ENCODE data around the gene RNF224.

Gene RNF224

DNA sequence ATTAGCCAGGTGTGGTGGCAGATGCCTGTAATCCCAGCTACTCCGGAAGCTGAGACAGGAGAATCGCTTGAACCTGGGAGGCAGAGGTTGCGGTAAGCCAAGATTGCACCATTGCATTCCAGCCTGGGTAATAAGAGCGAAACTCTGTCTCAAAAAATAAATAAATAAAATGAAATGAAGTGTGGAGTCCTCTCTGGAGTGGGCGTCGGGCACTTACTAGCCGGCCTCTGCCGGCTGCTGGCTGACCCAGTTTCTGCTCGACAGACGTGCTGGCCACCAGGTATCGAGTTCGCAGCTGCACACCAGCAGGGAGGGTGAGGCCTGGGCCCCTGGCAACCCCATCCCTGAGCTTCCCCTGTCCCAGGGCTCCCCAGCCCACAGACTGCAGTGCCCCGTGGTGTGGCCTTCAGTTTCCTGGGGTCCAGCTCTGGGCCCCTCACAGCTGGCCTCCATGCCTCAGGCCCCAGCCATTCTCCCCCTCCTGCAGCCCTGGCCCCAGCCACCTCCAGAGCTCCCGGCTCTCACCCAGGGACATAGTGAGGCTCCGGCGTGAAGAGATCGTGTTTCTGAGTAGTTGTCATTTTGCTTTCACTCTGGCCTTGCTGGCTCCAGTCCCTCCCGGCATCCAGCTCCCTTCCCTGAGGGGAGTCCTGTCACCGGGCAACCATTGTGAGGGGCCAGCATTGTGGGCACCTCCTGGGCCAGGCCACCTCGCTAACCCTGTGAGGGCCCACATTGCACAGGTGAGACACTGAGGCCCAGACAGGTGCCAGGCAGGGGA lies 20.0 kb downstream of the RNF224 start:
- H3K27me3 ChIP-seq (ENCODE audit: low read depth): no peaks in the 10 kb centered on the region
- no peak overlapping the region for H3K4me3 ChIP-seq
- in situ Hi-C loops (cut with MboI; ENCODE audit: low sequenced_read_pairs): loop anchor here (25.0 kb wide), 1 partner anchor 460 kb away; the partner anchor contains the start of genes CCDC183 and TMEM141
- no peaks in the 10 kb centered on the region; the same call in none of the 2 replicates for H3K4me1 ChIP-seq
- DNase-seq (ENCODE audit: low spot score in 2 of 2): no peak
- peaks cover 18% of the 10 kb centered on the region for H3K36me3 ChIP-seq (replicated peaks)
- H3K9me3 ChIP-seq: no peaks in the 10 kb centered on the region

DNA sequence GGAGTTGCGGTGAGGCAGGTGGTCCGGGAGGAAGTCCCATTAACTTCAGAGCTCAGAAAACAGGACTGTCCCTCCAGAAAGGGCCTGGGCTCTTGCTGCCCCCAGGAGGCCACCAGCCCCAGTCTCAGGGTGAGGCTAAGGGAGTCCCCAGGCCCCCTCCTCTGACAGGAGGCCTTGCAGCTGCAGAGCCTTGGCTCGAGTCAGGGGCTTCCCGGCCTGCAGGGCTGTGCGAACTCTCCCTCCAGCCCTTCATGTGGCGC lies 20.5 kb downstream of the RNF224 start:
- no peaks in the 10 kb centered on the region for H3K9me3 ChIP-seq
- peaks cover 13% of the 10 kb centered on the region for H3K36me3 ChIP-seq (replicated peaks)
- H3K27me3 ChIP-seq (ENCODE audit: low read depth): no peaks in the 10 kb centered on the region
- DNase-seq (ENCODE audit: low spot score in 2 of 2): no peak
- no peak overlapping the region for H3K4me3 ChIP-seq
- no peaks in the 10 kb centered on the region; the same call in 1 of the 2 replicates for H3K4me1 ChIP-seq
- in situ Hi-C loops (cut with MboI; ENCODE audit: low sequenced_read_pairs): loop anchor here (25.0 kb wide), 1 partner anchor 461 kb away; the partner anchor contains the start of genes CCDC183 and TMEM141

DNA sequence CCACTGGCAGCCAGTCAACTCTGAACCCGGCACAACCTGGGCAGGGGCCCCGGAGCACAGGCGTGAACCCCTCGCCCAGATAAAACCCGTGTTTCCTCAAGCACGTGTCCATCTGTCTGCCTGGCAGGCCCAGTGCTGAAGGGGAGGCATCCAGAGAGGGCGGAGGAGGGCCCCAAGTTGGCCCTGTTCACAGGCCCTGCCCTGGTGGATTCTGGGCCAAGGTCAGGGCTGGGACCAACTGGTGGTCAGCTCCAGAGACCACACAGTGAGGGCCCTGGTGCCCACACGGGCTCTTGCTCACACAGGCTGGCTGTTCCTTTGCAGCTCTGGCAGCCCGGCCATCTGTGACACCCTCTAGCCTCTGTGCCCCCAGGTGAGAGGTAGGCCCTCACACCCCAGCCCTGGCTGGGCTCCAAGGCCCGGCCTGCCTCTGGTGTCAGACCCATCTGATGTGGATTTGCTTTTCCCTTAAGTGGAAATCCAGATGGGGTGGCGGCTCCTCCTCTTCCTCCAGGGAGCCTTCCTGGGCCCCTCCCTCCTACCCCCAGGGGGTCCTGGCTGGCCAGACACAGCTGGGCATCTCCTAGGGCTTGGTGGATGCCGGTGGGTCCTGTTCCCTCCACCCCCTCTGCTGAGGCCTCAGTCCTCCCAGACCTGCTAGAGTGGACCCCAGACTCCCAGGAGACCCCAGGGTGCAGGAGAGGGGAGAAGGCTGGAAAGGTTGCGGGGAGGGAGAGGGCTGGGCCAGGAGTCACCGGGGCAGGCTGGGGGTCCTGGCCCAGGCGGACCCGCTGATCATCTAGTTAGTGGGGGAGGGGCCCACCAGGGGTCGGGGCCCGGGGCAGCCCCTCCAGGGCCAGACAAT lies 23.3 kb downstream of the RNF224 start:
- in situ Hi-C loops (cut with MboI; ENCODE audit: low sequenced_read_pairs): no loop called here
- DNase-seq (ENCODE audit: low spot score in 2 of 2): no peak
- H3K4me1 ChIP-seq: peaks cover 7% of the 10 kb centered on the region
- H3K36me3 ChIP-seq (replicated peaks): peaks cover 1% of the 10 kb centered on the region; the same call in 1 of the 2 replicates
- no peaks in the 10 kb centered on the region for H3K9me3 ChIP-seq
- H3K4me3 ChIP-seq: no peak overlapping the region
- no peaks in the 10 kb centered on the region for H3K27me3 ChIP-seq (ENCODE audit: low read depth)

DNA sequence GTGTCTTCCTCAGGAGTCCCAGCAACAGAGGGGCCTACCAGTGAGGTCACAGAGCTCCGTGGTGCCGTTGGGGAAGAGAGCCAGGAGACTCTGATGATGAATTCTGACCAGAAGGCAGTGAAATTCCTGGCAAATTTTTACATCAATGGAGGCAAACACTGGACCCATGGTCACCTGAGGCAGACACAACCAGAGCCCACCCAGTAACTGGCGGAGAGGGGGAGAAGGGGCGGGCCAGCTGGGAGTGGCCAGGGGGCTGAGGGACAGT lies 23.8 kb downstream of the RNF224 start, which contains the start of gene STPG3:
Gene STPG3 (plus strand): TSS at position 93 of the 268 bp plus-strand sequence. CDS start 1 bp downstream, at position 94.
- no peaks in the 10 kb centered on the region for H3K9me3 ChIP-seq
- peaks cover 7% of the 10 kb centered on the region; the same call in 1 of the 2 replicates for H3K36me3 ChIP-seq (replicated peaks)
- H3K4me1 ChIP-seq: peaks cover 7% of the 10 kb centered on the region
- no peak for DNase-seq (ENCODE audit: low spot score in 2 of 2)
- no peaks in the 10 kb centered on the region for H3K27me3 ChIP-seq (ENCODE audit: low read depth)
- H3K4me3 ChIP-seq: no peak within 1 kb of the TSS
- in situ Hi-C loops (cut with MboI; ENCODE audit: low sequenced_read_pairs): no loop called here

DNA sequence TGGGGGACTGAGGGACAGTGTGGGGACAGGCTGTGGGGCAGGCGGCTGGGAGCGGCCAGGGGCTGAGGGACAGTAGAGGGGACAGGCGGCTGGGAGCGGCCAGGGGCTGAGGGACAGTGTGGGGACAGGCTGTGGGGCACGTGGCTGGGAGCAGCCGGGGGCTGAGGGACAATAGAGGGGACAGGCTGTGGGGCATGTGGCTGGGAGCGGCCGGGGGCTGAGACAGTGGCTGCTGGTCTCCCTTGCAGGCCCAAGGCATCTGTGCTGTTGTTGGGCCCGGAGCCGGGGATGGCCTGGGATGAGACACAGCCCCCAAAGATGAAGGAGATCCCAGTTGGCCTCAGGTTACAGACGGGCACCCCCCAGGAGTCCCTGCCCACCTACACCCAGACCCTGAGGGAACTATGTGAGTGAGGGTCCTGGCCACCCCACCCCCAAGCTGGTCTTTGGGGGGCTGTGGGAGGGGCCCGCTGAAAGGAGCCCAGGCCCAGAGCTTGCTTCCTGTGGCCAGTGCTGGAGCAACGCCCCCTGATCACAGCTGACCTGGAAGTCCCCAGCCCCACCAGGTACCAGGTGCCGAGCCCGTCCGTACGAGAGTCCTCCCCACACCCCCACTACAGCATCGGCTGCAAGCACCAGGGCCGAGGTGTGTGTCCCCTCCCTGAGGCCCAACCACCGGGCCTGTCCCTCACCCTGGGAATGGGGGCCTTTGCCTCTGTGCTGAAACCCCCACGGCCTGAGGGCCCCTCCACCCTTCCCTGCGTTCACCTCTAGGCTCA lies 24.4 kb downstream of the RNF224 start:
- no peak for DNase-seq (ENCODE audit: low spot score in 2 of 2)
- peaks cover 12% of the 10 kb centered on the region for H3K36me3 ChIP-seq (replicated peaks)
- in situ Hi-C loops (cut with MboI; ENCODE audit: low sequenced_read_pairs): no loop called here
- no peaks in the 10 kb centered on the region for H3K9me3 ChIP-seq
- no peak overlapping the region for H3K4me3 ChIP-seq
- peaks cover 7% of the 10 kb centered on the region for H3K4me1 ChIP-seq
- no peaks in the 10 kb centered on the region for H3K27me3 ChIP-seq (ENCODE audit: low read depth)

DNA sequence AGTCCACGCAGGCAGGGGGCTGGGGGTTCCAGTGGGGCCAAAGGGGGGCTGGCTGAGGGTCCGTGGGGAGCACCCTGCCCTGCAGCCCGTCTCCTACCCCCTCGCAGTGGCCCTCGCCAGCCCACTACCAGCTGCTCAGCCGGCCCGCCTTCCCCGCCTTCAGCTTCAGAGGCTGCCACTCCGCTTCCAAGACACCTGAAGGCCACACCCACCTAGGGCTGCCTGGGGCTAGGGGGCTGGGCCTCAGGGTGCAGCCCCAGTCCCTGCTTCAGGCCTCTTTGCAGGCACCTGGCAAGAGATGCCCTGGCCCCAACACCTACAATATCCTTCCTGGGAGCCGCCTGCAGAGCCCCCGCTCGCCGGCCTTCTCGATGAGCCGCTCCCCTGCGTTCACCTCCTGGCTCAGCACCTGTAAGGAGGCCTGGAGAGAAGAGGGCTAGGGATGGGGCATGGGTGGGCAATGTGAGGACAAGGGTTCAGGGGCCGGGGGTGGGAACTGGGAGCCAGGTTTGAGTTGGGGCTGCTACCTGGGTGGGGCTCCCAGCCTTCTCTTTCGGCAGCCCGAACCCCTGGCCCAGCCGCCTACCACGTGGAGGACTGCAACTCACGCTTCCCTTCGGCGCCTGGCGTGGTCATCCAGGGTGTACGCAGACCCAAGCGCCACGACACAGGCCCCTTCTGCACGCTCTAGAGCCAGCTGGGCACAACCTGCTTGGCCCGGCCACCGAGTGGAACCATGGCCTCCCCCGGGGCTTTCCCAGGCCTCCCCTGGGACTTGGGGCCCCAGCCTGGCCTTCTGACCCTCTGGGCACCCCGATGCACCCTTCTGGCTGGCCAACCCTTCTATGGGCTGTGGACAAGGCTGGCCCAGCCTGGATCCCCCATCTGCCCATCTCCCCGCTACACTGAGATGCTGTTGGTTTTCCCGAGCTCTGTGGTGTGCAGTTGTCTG lies 25.5 kb downstream of the RNF224 start:
- DNase-seq (ENCODE audit: low spot score in 2 of 2): peak in 1 of 2 experiments; percentile 52
- H3K36me3 ChIP-seq (replicated peaks): peaks cover 17% of the 10 kb centered on the region
- H3K9me3 ChIP-seq: no peaks in the 10 kb centered on the region
- H3K4me3 ChIP-seq: no peak overlapping the region
- peaks cover 7% of the 10 kb centered on the region for H3K4me1 ChIP-seq
- H3K27me3 ChIP-seq (ENCODE audit: low read depth): no peaks in the 10 kb centered on the region
- in situ Hi-C loops (cut with MboI; ENCODE audit: low sequenced_read_pairs): no loop called here

DNA sequence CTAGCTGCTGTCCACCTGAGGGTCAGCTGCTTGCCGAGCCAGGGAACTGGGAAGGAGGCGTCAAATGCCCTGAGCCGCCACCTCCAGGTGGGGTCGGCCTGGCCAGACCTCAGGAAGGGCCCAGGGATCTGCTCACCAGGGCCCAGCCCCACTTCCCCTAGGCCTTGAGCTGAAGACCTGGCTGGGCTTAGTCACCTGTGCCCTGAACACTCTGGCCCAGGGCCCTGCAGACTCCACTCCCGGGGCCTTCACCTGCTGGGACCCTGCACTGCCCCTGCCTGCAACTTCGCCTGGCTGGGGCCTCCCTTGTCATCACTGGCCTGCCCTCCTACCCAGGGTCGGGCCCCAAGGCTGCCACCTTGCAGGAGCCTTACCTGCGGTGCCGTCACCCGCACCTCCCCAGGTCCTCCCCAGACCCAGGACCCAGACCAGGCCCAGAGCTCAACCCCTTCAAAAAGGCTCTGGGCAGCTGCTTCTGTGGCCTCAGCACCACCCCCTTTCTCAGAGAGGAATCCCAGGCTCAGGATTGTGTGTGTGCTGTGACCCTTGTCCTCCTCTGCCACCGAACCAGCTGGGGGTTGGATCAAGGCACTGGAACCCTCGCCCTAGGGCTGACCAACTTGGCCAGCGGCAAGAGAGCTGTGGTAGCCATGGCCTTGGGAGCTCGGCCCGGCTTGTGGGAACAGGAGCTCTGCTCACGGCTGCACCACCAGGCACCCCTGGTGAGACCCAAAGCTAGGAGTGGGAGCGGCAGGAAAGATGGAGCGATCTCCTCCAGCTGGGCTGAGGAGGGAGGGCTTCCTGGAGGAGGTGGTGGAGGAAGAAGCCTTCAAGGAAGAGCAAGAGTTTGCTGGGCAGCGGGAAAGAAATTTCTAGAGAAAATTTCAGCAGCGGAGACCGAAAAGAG lies 26.7 kb downstream of the RNF224 start:
- DNase-seq (ENCODE audit: low spot score in 2 of 2): no peak
- Histone ChIP-seq H3K9me3 (no peaks in the 10 kb centered on the region), H3K4me1 (peaks cover 7% of the 10 kb centered on the region), H3K27me3 (ENCODE audit: low read depth) (no peaks in the 10 kb centered on the region), H3K4me3 (peak overlapping the region; percentile 66), H3K36me3 (replicated peaks) (peaks cover 23% of the 10 kb centered on the region)
- in situ Hi-C loops (cut with MboI; ENCODE audit: low sequenced_read_pairs): no loop called here

DNA sequence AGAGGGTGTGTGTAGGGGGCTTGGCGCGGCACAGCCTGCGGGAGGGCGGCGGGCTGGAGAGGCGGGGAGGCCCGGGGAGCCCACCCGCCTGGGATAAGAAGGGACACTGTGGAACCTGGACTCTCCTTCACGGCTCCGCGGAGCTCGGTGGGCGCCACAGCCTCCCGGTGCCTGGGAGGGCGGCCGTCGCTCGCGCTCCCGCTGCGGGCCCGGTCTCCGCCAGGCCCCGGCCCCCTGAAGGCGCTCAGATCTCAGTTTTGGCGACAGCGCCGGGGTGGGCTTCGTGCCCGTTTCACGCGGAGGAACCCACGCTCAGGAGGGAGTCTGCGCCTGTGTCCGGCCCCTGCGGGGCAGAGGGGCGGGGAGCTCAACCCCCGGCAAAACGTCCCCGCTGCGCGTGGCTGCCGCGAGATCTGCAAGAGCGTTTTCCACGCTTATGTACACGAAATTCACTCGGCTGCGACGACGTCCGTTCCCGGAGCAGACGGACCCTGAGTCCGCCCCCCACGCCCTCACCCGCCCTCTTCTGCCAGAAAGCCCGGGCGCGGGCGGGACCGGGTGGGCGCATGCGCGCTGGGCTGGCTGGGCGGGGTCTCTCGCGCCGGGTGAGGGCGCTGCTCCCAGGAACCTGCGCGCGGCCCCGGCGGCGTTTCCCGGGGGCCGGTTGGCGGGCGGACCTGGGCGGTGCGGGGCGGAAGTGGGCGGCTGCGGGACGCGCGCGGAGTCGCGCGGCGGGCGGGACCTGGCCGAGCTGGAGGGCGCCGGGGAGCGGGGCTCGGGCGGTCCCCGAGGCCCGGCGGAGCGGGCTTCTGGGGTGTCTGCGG lies 27.5 kb downstream of the RNF224 start, which contains the start of gene NELFB:
Gene NELFB (plus strand): TSS at position 704 of the 824 bp plus-strand sequence.
- no peaks in the 10 kb centered on the region for H3K27me3 ChIP-seq (ENCODE audit: low read depth)
- DNase-seq (ENCODE audit: low spot score in 2 of 2): peak; percentile 85 to 97
- H3K9me3 ChIP-seq: no peaks in the 10 kb centered on the region
- peaks cover 26% of the 10 kb centered on the region for H3K36me3 ChIP-seq (replicated peaks)
- H3K4me3 ChIP-seq: peak within 1 kb of the TSS; percentile 91
- in situ Hi-C loops (cut with MboI; ENCODE audit: low sequenced_read_pairs): no loop called here
- H3K4me1 ChIP-seq: peaks cover 7% of the 10 kb centered on the region

DNA sequence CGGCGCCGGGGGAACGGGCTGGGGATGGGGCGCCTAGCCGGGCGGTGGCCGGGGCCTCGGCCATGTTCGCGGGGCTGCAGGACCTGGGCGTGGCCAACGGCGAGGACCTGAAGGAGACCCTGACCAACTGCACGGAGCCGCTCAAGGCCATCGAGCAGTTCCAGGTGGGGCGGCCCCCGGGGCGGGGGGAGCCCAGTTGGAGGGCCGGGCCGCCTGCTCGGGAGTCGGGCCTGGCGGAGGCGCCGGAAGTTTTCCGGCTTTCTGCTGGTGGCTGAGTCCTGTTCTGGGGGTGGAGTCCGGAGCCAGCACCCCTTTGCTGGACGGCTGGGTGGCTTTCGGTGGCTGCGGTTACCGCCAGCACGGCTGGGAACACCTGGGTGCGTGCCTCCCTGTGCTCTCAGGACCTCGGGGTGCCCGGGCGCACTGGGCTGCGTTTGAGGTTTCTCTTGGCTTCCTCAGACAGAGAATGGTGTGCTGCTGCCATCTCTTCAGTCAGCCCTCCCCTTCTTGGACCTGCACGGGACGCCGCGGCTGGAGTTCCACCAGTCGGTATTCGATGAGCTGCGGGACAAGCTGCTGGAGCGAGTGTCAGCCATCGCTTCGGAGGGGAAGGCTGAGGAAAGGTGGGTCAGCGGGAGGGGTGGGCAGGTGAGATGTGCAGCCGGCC lies 28.3 kb downstream of the RNF224 start:
- Histone ChIP-seq H3K4me3 (peak overlapping the region; percentile 91), H3K4me1 (peaks cover 7% of the 10 kb centered on the region), H3K27me3 (ENCODE audit: low read depth) (no peaks in the 10 kb centered on the region), H3K9me3 (no peaks in the 10 kb centered on the region), H3K36me3 (replicated peaks) (peaks cover 27% of the 10 kb centered on the region)
- in situ Hi-C loops (cut with MboI; ENCODE audit: low sequenced_read_pairs): no loop called here
- DNase-seq (ENCODE audit: low spot score in 2 of 2): no peak

DNA sequence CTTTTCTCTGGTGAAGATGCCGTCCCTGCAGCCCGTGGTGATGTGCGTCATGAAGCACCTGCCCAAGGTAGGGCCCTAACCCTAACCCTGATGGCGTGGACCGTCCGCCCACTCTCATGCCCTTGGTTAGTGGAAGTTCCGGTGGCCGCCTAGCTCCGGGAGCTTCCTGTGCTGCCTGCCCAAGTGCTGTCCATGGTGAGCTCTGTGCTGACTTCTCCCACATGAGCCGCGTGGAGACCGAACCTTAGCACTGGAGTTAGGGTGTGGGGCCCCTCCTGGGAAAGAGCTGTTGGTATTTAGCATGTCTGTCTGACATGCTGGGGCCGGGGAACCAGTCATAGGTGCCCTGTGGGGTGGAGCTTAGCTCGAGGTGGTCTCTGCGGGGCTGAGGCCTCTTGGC lies 29.1 kb downstream of the RNF224 start:
- H3K27me3 ChIP-seq (ENCODE audit: low read depth): no peaks in the 10 kb centered on the region
- H3K36me3 ChIP-seq (replicated peaks): peaks cover 31% of the 10 kb centered on the region

DNA sequence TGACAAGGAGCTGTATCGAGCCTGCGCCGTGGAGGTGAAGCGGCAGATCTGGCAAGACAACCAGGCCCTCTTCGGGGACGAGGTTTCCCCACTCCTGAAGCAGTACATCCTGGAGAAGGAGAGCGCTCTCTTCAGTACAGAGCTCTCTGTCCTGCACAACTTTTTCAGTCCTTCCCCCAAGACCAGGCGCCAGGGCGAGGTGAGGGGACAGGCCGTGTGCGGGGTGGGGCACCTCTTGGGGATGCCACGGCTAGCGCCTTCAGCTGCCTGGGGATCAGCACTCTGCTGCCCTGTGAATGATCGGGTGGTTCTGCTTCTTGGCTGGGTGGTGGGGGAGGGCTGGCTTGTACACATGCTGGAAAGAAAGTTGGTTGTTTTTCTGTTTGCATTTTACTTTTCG lies 29.6 kb downstream of the RNF224 start:
- in situ Hi-C loops (cut with MboI; ENCODE audit: low sequenced_read_pairs): no loop called here

More for the DNA sequence above, 29.1 kb downstream of the RNF224 start:
- in situ Hi-C loops (cut with MboI; ENCODE audit: low sequenced_read_pairs): no loop called here
- H3K4me1 ChIP-seq: peaks cover 7% of the 10 kb centered on the region
- DNase-seq (ENCODE audit: low spot score in 2 of 2): no peak
- peak overlapping the region; percentile 91 for H3K4me3 ChIP-seq
- no peaks in the 10 kb centered on the region for H3K9me3 ChIP-seq

More for the DNA sequence above, 29.6 kb downstream of the RNF224 start:
- no peak for DNase-seq (ENCODE audit: low spot score in 2 of 2)
- Histone ChIP-seq H3K4me1 (peaks cover 7% of the 10 kb centered on the region), H3K4me3 (peak overlapping the region; percentile 91), H3K9me3 (no peaks in the 10 kb centered on the region), H3K36me3 (replicated peaks) (peaks cover 31% of the 10 kb centered on the region), H3K27me3 (ENCODE audit: low read depth) (no peaks in the 10 kb centered on the region)
